Measurements from ENCODE around the gene IGSF21.

The IGSF21 gene

GRCh38 chr1:18183533-18183932, 75.9 kb downstream of the IGSF21 start:
- DNase-seq = no peak

GRCh38 chr1:18187054-18187453, 79.5 kb downstream of the IGSF21 start:
- no peak for DNase-seq

- DNase-seq = no peak
Measured at GRCh38 chr1:18188820-18189517, 81.4 kb downstream of the IGSF21 start.

- no peak for DNase-seq
Measured at GRCh38 chr1:18190598-18190997, 83.0 kb downstream of the IGSF21 start.

GRCh38 chr1:18191037-18191436, 83.4 kb downstream of the IGSF21 start:
- no peak for DNase-seq

- no peak for DNase-seq
Measured at GRCh38 chr1:18191481-18192155, 84.0 kb downstream of the IGSF21 start.

GRCh38 chr1:18192182-18192581, 84.6 kb downstream of the IGSF21 start:
- DNase-seq = no peak

- no peak for DNase-seq
Measured at GRCh38 chr1:18192974-18193373, 85.4 kb downstream of the IGSF21 start.

GRCh38 chr1:18197299-18197698, 89.7 kb downstream of the IGSF21 start:
- no peak for DNase-seq

- DNase-seq = no peak
Measured at GRCh38 chr1:18198260-18198659, 90.7 kb downstream of the IGSF21 start.

- DNase-seq = no peak
Measured at GRCh38 chr1:18199462-18199861, 91.9 kb downstream of the IGSF21 start.

- DNase-seq = no peak
Measured at GRCh38 chr1:18200136-18200717, 92.6 kb downstream of the IGSF21 start.

GRCh38 chr1:18200918-18201317, 93.3 kb downstream of the IGSF21 start:
- DNase-seq = no peak

GRCh38 chr1:18201997-18202719, 94.6 kb downstream of the IGSF21 start:
- no peak for DNase-seq

- no peak for DNase-seq
Measured at GRCh38 chr1:18203645-18204044, 96.0 kb downstream of the IGSF21 start.

- no peak for DNase-seq
Measured at GRCh38 chr1:18204575-18204974, 97.0 kb downstream of the IGSF21 start.

- DNase-seq = no peak
Measured at GRCh38 chr1:18205319-18205718, 97.7 kb downstream of the IGSF21 start.

- DNase-seq = no peak
Measured at GRCh38 chr1:18211764-18212163, 104.2 kb downstream of the IGSF21 start.

- DNase-seq = no peak
Measured at GRCh38 chr1:18217398-18218043, 109.9 kb downstream of the IGSF21 start.

GRCh38 chr1:18229625-18230024, 122.0 kb downstream of the IGSF21 start:
- no peak for DNase-seq

- DNase-seq = no peak
Measured at GRCh38 chr1:18230321-18230720, 122.7 kb downstream of the IGSF21 start.

GRCh38 chr1:18230840-18231239, 123.2 kb downstream of the IGSF21 start:
- no peak for DNase-seq

GRCh38 chr1:18232052-18232451, 124.5 kb downstream of the IGSF21 start:
- DNase-seq = no peak

Measured in stimulated activated CD4-positive, alpha-beta T cell treated with anti-CD3 and anti-CD28 coated beads, Interleukin-1b, Interleukin-23, amount 100 ng/mL, for 48 hours (primary cell).